Measurements from ENCODE around the gene GUCY2D.

The GUCY2D gene

GRCh38 chr17:8066841-8067775 is 64.7 kb downstream of the GUCY2D start:
- Histone ChIP-seq H3K9me3 (ENCODE audit: control insufficient read depth, low read length) (no peaks in the 10 kb centered on the region), H3K4me2 (ENCODE audit: low read length) (no peak overlapping the region), H3K4me1 (peaks cover 7% of the 10 kb centered on the region), H3K79me2 (no peaks in the 10 kb centered on the region), H3K27me3 (ENCODE audit: control insufficient read depth, insufficient read depth, low read length) (no peaks in the 10 kb centered on the region), H2AFZ (no peak overlapping the region), H3K27ac (no peak overlapping the region), H3K4me3 (ENCODE audit: low read depth, low read length) (no peak overlapping the region), H3K36me3 (ENCODE audit: control insufficient read depth, insufficient read depth, low read length) (no peaks in the 10 kb centered on the region), H3K9ac (no peak overlapping the region)
- no peak for TF ChIP-seq CTCF (IDR thresholded peaks at IDR 0.05)

GRCh38 chr17:8067806-8068205 is 65.4 kb downstream of the GUCY2D start:
- Histone ChIP-seq H3K4me1 (peaks cover 3% of the 10 kb centered on the region), H3K4me3 (ENCODE audit: low read depth, low read length) (no peak overlapping the region), H2AFZ (no peak overlapping the region), H3K4me2 (ENCODE audit: low read length) (no peak overlapping the region), H3K27me3 (ENCODE audit: control insufficient read depth, insufficient read depth, low read length) (no peaks in the 10 kb centered on the region), H3K9me3 (ENCODE audit: control insufficient read depth, low read length) (no peaks in the 10 kb centered on the region), H3K79me2 (no peaks in the 10 kb centered on the region), H3K9ac (no peak overlapping the region), H3K27ac (no peak overlapping the region), H3K36me3 (ENCODE audit: control insufficient read depth, insufficient read depth, low read length) (no peaks in the 10 kb centered on the region)
- no peak for TF ChIP-seq CTCF (IDR thresholded peaks at IDR 0.05)

GRCh38 chr17:8068736-8069586 is 66.5 kb downstream of the GUCY2D start:
- Histone ChIP-seq H3K27me3 (ENCODE audit: control insufficient read depth, insufficient read depth, low read length) (no peaks in the 10 kb centered on the region), H3K4me3 (ENCODE audit: low read depth, low read length) (no peak overlapping the region), H3K9me3 (ENCODE audit: control insufficient read depth, low read length) (no peaks in the 10 kb centered on the region), H3K36me3 (ENCODE audit: control insufficient read depth, insufficient read depth, low read length) (no peaks in the 10 kb centered on the region), H3K4me2 (ENCODE audit: low read length) (no peak overlapping the region), H2AFZ (no peak overlapping the region), H3K4me1 (peaks cover 4% of the 10 kb centered on the region), H3K9ac (no peak overlapping the region), H3K79me2 (no peaks in the 10 kb centered on the region), H3K27ac (no peak overlapping the region)
- TF ChIP-seq CTCF (IDR thresholded peaks at IDR 0.05), result no peak

- Histone ChIP-seq H3K79me2 (no peaks in the 10 kb centered on the region), H3K27me3 (ENCODE audit: control insufficient read depth, insufficient read depth, low read length) (peaks cover 5% of the 10 kb centered on the region), H2AFZ (no peak overlapping the region), H3K9ac (no peak overlapping the region), H3K9me3 (ENCODE audit: control insufficient read depth, low read length) (no peaks in the 10 kb centered on the region), H3K4me2 (ENCODE audit: low read length) (no peak overlapping the region), H3K4me1 (peaks cover 4% of the 10 kb centered on the region), H3K27ac (no peak overlapping the region), H3K4me3 (ENCODE audit: low read depth, low read length) (no peak overlapping the region), H3K36me3 (ENCODE audit: control insufficient read depth, insufficient read depth, low read length) (no peaks in the 10 kb centered on the region)
- no peak for TF ChIP-seq CTCF (IDR thresholded peaks at IDR 0.05)
Observed at GRCh38 chr17:8069587-8069860, 67.1 kb downstream of the GUCY2D start.

All from parathyroid adenoma (tissue), 2 donors.